Measurements from ENCODE around the gene NBAS.
"Not testable (repeated sequence)": the region's sequence is repeated elsewhere in the genome, so short reads cannot be mapped to it uniquely, and the experiment has no call there.

NBAS gene

GRCh38 chr2:15439366-15439765 is 121.8 kb downstream of the NBAS start:
- H3K27me3 ChIP-seq (ENCODE audit: control insufficient read depth, insufficient read depth, low read length); H3K9me3 ChIP-seq (ENCODE audit: control insufficient read depth, low read length); H3K4me3 ChIP-seq (ENCODE audit: low read length); H3K36me3 ChIP-seq (ENCODE audit: control insufficient read depth, insufficient read depth, low read length); H3K4me1 ChIP-seq (ENCODE audit: control insufficient read depth, insufficient read depth, low read length); H3K9ac ChIP-seq (ENCODE audit: low read length): not testable (repeated sequence)

- H3K36me3 ChIP-seq (ENCODE audit: control insufficient read depth, insufficient read depth, low read length), result no peaks in the 10 kb centered on the region
- no peaks in the 10 kb centered on the region for H3K27me3 ChIP-seq (ENCODE audit: control insufficient read depth, insufficient read depth, low read length)
- no peaks in the 10 kb centered on the region for H3K4me1 ChIP-seq (ENCODE audit: control insufficient read depth, insufficient read depth, low read length)
- H3K9ac ChIP-seq (ENCODE audit: low read length), result no peak overlapping the region
- H3K4me3 ChIP-seq (ENCODE audit: low read length), result no peak overlapping the region
- H3K9me3 ChIP-seq (ENCODE audit: control insufficient read depth, low read length), result no peaks in the 10 kb centered on the region
Measured at GRCh38 chr2:15436195-15436594, 124.9 kb downstream of the NBAS start.

DNA sequence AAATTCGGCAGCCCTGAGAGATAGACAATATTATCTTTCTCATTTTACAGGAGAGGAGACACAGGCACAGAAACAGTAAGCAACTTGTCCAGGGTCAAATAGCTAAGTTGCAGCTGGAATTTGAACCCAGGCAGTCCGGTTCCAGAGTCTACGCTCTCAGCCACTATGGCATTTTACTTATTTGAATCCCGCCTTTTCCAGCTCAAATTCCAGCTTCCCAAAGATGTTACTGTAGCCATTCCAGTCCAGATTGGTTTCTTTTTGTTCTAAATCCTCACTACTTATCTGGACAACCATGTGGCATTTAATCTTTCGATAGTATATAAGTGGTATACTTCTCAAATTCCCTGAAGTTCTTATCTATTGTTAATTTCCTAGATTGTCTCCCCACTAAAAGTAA is 125.7 kb downstream of the NBAS start:
- H3K9ac ChIP-seq (ENCODE audit: low read length), result no peak overlapping the region
- no peaks in the 10 kb centered on the region for H3K36me3 ChIP-seq (ENCODE audit: control insufficient read depth, insufficient read depth, low read length)
- no peaks in the 10 kb centered on the region for H3K9me3 ChIP-seq (ENCODE audit: control insufficient read depth, low read length)
- no peak overlapping the region for H3K4me3 ChIP-seq (ENCODE audit: low read length)
- H3K4me1 ChIP-seq (ENCODE audit: control insufficient read depth, insufficient read depth, low read length), result no peaks in the 10 kb centered on the region
- H3K27me3 ChIP-seq (ENCODE audit: control insufficient read depth, insufficient read depth, low read length), result no peaks in the 10 kb centered on the region

DNA sequence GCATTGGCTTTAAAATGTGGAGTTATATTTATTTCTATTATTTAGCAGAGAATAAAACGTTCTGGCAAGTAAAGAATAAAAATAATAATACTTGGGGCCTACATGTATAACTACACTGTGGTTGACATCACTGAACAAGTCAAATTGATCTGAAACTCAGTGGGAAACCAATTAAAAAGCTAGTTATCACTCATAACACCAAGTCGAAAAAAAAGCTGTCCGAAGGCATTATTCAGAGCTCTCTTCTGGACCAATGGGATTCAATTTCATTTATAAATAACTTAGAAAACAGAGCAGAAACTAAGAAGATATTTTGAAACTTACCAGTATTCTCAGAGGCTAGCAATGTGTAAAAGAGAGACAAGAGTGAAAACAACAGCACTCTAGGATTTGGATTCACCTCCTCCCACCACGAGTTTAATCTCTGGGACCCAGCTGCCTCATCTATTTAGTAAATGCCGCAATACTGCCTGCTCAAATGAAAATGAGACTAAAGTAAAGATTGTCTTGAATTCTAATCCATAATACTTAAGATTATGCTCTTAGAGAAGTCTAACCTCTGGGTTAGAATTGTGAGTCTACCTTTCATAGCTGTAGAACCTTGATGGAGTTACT is 128.4 kb downstream of the NBAS start:
- no peak overlapping the region for H3K9ac ChIP-seq (ENCODE audit: low read length)
- H3K9me3 ChIP-seq (ENCODE audit: control insufficient read depth, low read length), result no peaks in the 10 kb centered on the region
- no peak overlapping the region for H3K4me3 ChIP-seq (ENCODE audit: low read length)
- no peaks in the 10 kb centered on the region for H3K27me3 ChIP-seq (ENCODE audit: control insufficient read depth, insufficient read depth, low read length)
- H3K4me1 ChIP-seq (ENCODE audit: control insufficient read depth, insufficient read depth, low read length), result no peaks in the 10 kb centered on the region
- no peaks in the 10 kb centered on the region for H3K36me3 ChIP-seq (ENCODE audit: control insufficient read depth, insufficient read depth, low read length)

DNA sequence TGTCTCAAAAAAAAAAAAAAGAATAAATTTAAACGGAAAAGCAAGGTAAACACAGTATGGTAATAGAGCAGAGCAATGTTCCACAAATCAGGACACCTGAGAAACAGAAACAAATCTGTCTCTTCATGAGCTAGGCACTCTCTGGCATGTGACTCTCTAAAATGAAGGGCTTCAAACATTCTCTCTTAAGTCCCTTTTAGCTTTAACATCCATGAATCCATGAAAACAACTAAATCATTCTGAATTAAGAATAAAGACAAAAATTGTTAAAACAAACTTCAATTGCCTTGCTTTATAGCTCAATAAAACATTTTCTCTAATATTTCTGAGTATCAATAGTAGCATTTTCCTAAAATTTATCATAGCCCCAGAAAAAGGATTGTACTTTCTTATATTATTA is 132.1 kb downstream of the NBAS start:
- Histone ChIP-seq H3K9ac (ENCODE audit: low read length) (no peak overlapping the region), H3K4me3 (ENCODE audit: low read length) (no peak overlapping the region), H3K9me3 (ENCODE audit: control insufficient read depth, low read length) (no peaks in the 10 kb centered on the region), H3K27me3 (ENCODE audit: control insufficient read depth, insufficient read depth, low read length) (no peaks in the 10 kb centered on the region), H3K36me3 (ENCODE audit: control insufficient read depth, insufficient read depth, low read length) (no peaks in the 10 kb centered on the region), H3K4me1 (ENCODE audit: control insufficient read depth, insufficient read depth, low read length) (no peaks in the 10 kb centered on the region)

- H3K27me3 ChIP-seq (ENCODE audit: control insufficient read depth, insufficient read depth, low read length), result no peaks in the 10 kb centered on the region
- no peaks in the 10 kb centered on the region for H3K4me1 ChIP-seq (ENCODE audit: control insufficient read depth, insufficient read depth, low read length)
- H3K4me3 ChIP-seq (ENCODE audit: low read length), result no peak overlapping the region
- no peaks in the 10 kb centered on the region for H3K9me3 ChIP-seq (ENCODE audit: control insufficient read depth, low read length)
- H3K36me3 ChIP-seq (ENCODE audit: control insufficient read depth, insufficient read depth, low read length), result no peaks in the 10 kb centered on the region
- H3K9ac ChIP-seq (ENCODE audit: low read length), result no peak overlapping the region
Measured at GRCh38 chr2:15427987-15428386, 133.1 kb downstream of the NBAS start.

DNA sequence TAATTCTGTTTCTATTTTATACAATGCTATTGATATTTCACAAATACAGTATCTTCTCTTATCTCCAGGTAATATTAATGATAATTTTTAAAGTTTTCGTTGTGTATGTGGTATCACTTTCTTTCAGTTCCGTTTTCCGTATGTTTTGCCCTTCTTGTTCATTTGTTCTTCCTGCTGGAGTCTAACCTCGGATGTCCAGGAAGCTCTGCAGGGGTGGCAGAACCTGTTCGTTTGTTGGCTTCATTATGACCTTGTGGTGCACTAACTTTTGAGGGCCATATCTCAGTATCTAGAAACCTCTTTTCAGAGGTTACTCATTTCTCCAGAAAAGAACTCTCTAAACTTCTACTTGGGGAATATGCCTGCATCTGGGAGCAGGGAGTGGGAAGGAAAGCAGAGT is 134.5 kb downstream of the NBAS start:
- H3K4me1 ChIP-seq (ENCODE audit: control insufficient read depth, insufficient read depth, low read length), result no peaks in the 10 kb centered on the region
- no peak overlapping the region for H3K9ac ChIP-seq (ENCODE audit: low read length)
- H3K9me3 ChIP-seq (ENCODE audit: control insufficient read depth, low read length), result no peaks in the 10 kb centered on the region
- no peaks in the 10 kb centered on the region for H3K36me3 ChIP-seq (ENCODE audit: control insufficient read depth, insufficient read depth, low read length)
- no peaks in the 10 kb centered on the region for H3K27me3 ChIP-seq (ENCODE audit: control insufficient read depth, insufficient read depth, low read length)
- no peak overlapping the region for H3K4me3 ChIP-seq (ENCODE audit: low read length)

GRCh38 chr2:15425712-15426111 is 135.4 kb downstream of the NBAS start:
- no peaks in the 10 kb centered on the region for H3K9me3 ChIP-seq (ENCODE audit: control insufficient read depth, low read length)
- no peaks in the 10 kb centered on the region for H3K27me3 ChIP-seq (ENCODE audit: control insufficient read depth, insufficient read depth, low read length)
- H3K36me3 ChIP-seq (ENCODE audit: control insufficient read depth, insufficient read depth, low read length), result no peaks in the 10 kb centered on the region
- H3K9ac ChIP-seq (ENCODE audit: low read length), result no peak overlapping the region
- H3K4me3 ChIP-seq (ENCODE audit: low read length), result no peak overlapping the region
- H3K4me1 ChIP-seq (ENCODE audit: control insufficient read depth, insufficient read depth, low read length), result no peaks in the 10 kb centered on the region

- Histone ChIP-seq H3K27me3 (ENCODE audit: control insufficient read depth, insufficient read depth, low read length) (no peaks in the 10 kb centered on the region), H3K36me3 (ENCODE audit: control insufficient read depth, insufficient read depth, low read length) (no peaks in the 10 kb centered on the region), H3K9ac (ENCODE audit: low read length) (no peak overlapping the region), H3K4me1 (ENCODE audit: control insufficient read depth, insufficient read depth, low read length) (no peaks in the 10 kb centered on the region), H3K4me3 (ENCODE audit: low read length) (no peak overlapping the region), H3K9me3 (ENCODE audit: control insufficient read depth, low read length) (no peaks in the 10 kb centered on the region)
Measured at GRCh38 chr2:15421753-15422152, 139.4 kb downstream of the NBAS start.

GRCh38 chr2:15415748-15416147 is 145.4 kb downstream of the NBAS start:
- Histone ChIP-seq H3K9ac (ENCODE audit: low read length) (no peak overlapping the region), H3K4me3 (ENCODE audit: low read length) (no peak overlapping the region), H3K27me3 (ENCODE audit: control insufficient read depth, insufficient read depth, low read length) (no peaks in the 10 kb centered on the region), H3K9me3 (ENCODE audit: control insufficient read depth, low read length) (no peaks in the 10 kb centered on the region), H3K36me3 (ENCODE audit: control insufficient read depth, insufficient read depth, low read length) (no peaks in the 10 kb centered on the region), H3K4me1 (ENCODE audit: control insufficient read depth, insufficient read depth, low read length) (no peaks in the 10 kb centered on the region)

DNA sequence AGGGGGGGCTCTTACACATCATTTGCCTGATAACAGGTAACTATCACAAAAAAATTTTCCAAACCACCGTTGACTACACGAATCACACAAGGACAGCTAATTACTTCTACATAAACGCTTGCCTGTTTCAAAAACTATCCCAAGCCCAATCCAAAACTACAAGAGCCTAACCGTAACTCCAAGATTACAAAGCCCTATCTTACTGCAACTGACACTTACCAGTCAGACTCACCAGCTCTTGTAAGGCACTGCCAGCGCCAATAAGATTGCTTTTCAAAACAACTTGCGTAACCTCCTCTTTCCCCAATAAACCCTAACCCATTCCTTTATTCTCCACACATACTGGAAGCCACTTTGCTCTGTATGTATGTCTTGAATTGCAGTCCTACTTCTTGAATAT is 148.4 kb downstream of the NBAS start:
- Histone ChIP-seq H3K9ac (ENCODE audit: low read length) (no peak overlapping the region), H3K27me3 (ENCODE audit: control insufficient read depth, insufficient read depth, low read length) (no peaks in the 10 kb centered on the region), H3K4me3 (ENCODE audit: low read length) (no peak overlapping the region), H3K9me3 (ENCODE audit: control insufficient read depth, low read length) (no peaks in the 10 kb centered on the region), H3K36me3 (ENCODE audit: control insufficient read depth, insufficient read depth, low read length) (no peaks in the 10 kb centered on the region), H3K4me1 (ENCODE audit: control insufficient read depth, insufficient read depth, low read length) (no peaks in the 10 kb centered on the region)

GRCh38 chr2:15412309-15412708 is 148.8 kb downstream of the NBAS start:
- no peaks in the 10 kb centered on the region for H3K36me3 ChIP-seq (ENCODE audit: control insufficient read depth, insufficient read depth, low read length)
- H3K9me3 ChIP-seq (ENCODE audit: control insufficient read depth, low read length), result no peaks in the 10 kb centered on the region
- H3K9ac ChIP-seq (ENCODE audit: low read length), result no peak overlapping the region
- H3K27me3 ChIP-seq (ENCODE audit: control insufficient read depth, insufficient read depth, low read length), result no peaks in the 10 kb centered on the region
- no peaks in the 10 kb centered on the region for H3K4me1 ChIP-seq (ENCODE audit: control insufficient read depth, insufficient read depth, low read length)
- H3K4me3 ChIP-seq (ENCODE audit: low read length), result no peak overlapping the region

GRCh38 chr2:15410884-15411283 is 150.2 kb downstream of the NBAS start:
- Histone ChIP-seq H3K9me3 (ENCODE audit: control insufficient read depth, low read length) (no peaks in the 10 kb centered on the region), H3K4me1 (ENCODE audit: control insufficient read depth, insufficient read depth, low read length) (no peaks in the 10 kb centered on the region), H3K36me3 (ENCODE audit: control insufficient read depth, insufficient read depth, low read length) (no peaks in the 10 kb centered on the region), H3K27me3 (ENCODE audit: control insufficient read depth, insufficient read depth, low read length) (no peaks in the 10 kb centered on the region), H3K4me3 (ENCODE audit: low read length) (no peak overlapping the region), H3K9ac (ENCODE audit: low read length) (no peak overlapping the region)
